IMR-90 (cell line): ENCODE data around the gene BLTP2. TPM values are rescaled to one million over a fixed set of nuclear protein-coding genes. Genes with fewer than 3 reads are reported as not detected.
A peak's percentile ranks its signal among the peaks of the same experiment; 100 is the strongest.

Source experiments
- ATAC-seq: fragments of 200-7000 bp; cut with Tn5 transposase; 2 replicates; pipeline ENCODE4 v1.9.1; 2020; ENCODE audit warnings: low read depth, mild to moderate bottlenecking, moderate library complexity
- BruUV-seq: library from RNA; stranded (reverse); fragments of 400-500 nt; replicated peaks from 2 replicates; lab custom pipeline; 2021; lab: Mats Ljungman, UMichigan
- CTCF ChIA-PET: fragments of 300-600 bp; formaldehyde crosslinking; extraction: SDS; loops from one replicate; lab custom pipeline; 2021; ENCODE audit warnings: antibody characterized with exemption; lab: Yijun Ruan, JAX
- POLR2A ChIA-PET: fragments of 300-600 bp; sonication (Branson Sonifier 250); formaldehyde crosslinking; loops from one replicate; lab custom pipeline; 2022; ENCODE audit warnings: antibody characterized with exemption; ENCODE audit not compliant: unreplicated experiment; lab: Charles Lee
- DNase-seq: peaks from one replicate; pipeline ENCODE4 v3.0.0; 2013
- H2AFZ ChIP-seq: replicated peaks from 2 replicates; pipeline ENCODE3; 2013; ENCODE audit warnings: low read length, mild to moderate bottlenecking; ENCODE audit not compliant: poor library complexity
- H2AK5ac ChIP-seq: 2 replicates; pipeline ENCODE4 v1.6.1; 2013; ENCODE audit warnings: low read depth, low read length, inconsistent platforms
- H2AK9ac ChIP-seq: replicated peaks from 2 replicates; pipeline ENCODE3; 2013; ENCODE audit warnings: mild to moderate bottlenecking, low read depth, low read length, moderate library complexity; ENCODE audit not compliant: poor library complexity
- H2BK120ac ChIP-seq: 2 replicates; pipeline ENCODE4 v1.6.1; 2013; ENCODE audit warnings: low read depth, low read length, inconsistent platforms
- H2BK15ac ChIP-seq: 3 replicates; pipeline ENCODE4 v1.6.1; 2013; ENCODE audit warnings: low read depth, low read length, inconsistent platforms
- H2BK20ac ChIP-seq: 2 replicates; pipeline ENCODE4 v1.6.1; 2013; ENCODE audit warnings: low read depth, mild to moderate bottlenecking, inconsistent platforms, low read length, moderate library complexity
- H2BK5ac ChIP-seq: 2 replicates; pipeline ENCODE4 v1.6.1; 2013; ENCODE audit warnings: mild to moderate bottlenecking, low read depth, low read length, inconsistent platforms; ENCODE audit not compliant: poor library complexity, severe bottlenecking
- H3K14ac ChIP-seq: replicated peaks from 2 replicates; pipeline ENCODE4 v1.6.1; 2013; ENCODE audit warnings: low read depth, low read length, inconsistent platforms
- H3K18ac ChIP-seq: 2 replicates; pipeline ENCODE4 v1.6.1; 2013; ENCODE audit warnings: low read depth, low read length, control low read depth
- H3K23ac ChIP-seq: 2 replicates; pipeline ENCODE4 v1.6.1; 2013; ENCODE audit warnings: low read depth, low read length, inconsistent platforms
- H3K27ac ChIP-seq: 2 replicates; pipeline ENCODE4 v1.5.1; 2013; ENCODE audit warnings: mild to moderate bottlenecking, control low read depth, low read length; ENCODE audit not compliant: insufficient read depth
- H3K27me3 ChIP-seq: 2 replicates; pipeline ENCODE4 v1.6.1; 2013; ENCODE audit warnings: low read length; ENCODE audit not compliant: control insufficient read depth, insufficient read depth
- H3K36me3 ChIP-seq: 2 replicates; pipeline ENCODE4 v1.6.1; 2013; ENCODE audit warnings: low read length, mixed read lengths; ENCODE audit not compliant: control insufficient read depth, insufficient read depth
- H3K4ac ChIP-seq: 2 replicates; pipeline ENCODE4 v1.6.1; 2013; ENCODE audit warnings: low read depth, low read length, inconsistent platforms
- H3K4me1 ChIP-seq: 2 replicates; pipeline ENCODE4 v1.6.1; 2013; ENCODE audit warnings: low read length, mixed read lengths; ENCODE audit not compliant: control insufficient read depth, insufficient read depth
- H3K4me2 ChIP-seq: 2 replicates; pipeline ENCODE4 v1.6.1; 2013; ENCODE audit warnings: low read depth, mild to moderate bottlenecking, control low read depth, low read length, moderate library complexity
- H3K4me3 ChIP-seq: 2 replicates; pipeline ENCODE4 v1.5.1; 2013; ENCODE audit warnings: low read depth, mild to moderate bottlenecking, control low read depth, low read length, moderate library complexity; ENCODE audit not compliant: insufficient read depth
- H3K56ac ChIP-seq: 2 replicates; pipeline ENCODE4 v1.6.1; 2013; ENCODE audit warnings: low read length, inconsistent platforms; ENCODE audit not compliant: insufficient read depth; ENCODE audit errors: extremely low read depth
- H3K79me1 ChIP-seq, 2 experiments: 2 replicates each; pipeline ENCODE4 v1.6.1; 2013; ENCODE audit warnings: low read length in 2 of 2, inconsistent platforms in 1 of 2, low read depth in 1 of 2
- H3K9ac ChIP-seq: 2 replicates; pipeline ENCODE4 v1.6.1; 2013; ENCODE audit warnings: low read depth, low read length, control low read depth
- H3K9me1 ChIP-seq: 2 replicates; pipeline ENCODE4 v1.6.1; 2013; ENCODE audit warnings: low read length, inconsistent platforms; ENCODE audit not compliant: insufficient read depth
- H3K9me3 ChIP-seq: 2 replicates; pipeline ENCODE4 v1.6.1; 2013; ENCODE audit warnings: low read length; ENCODE audit not compliant: control insufficient read depth, insufficient read depth
- H4K20me1 ChIP-seq: 2 replicates; pipeline ENCODE4 v1.6.1; 2013; ENCODE audit warnings: low read length, inconsistent platforms; ENCODE audit not compliant: insufficient read depth
- H4K5ac ChIP-seq: 2 replicates; pipeline ENCODE4 v1.6.1; 2013; ENCODE audit warnings: mild to moderate bottlenecking, low read depth, low read length, control low read depth
- H4K8ac ChIP-seq, 2 experiments: 2 replicates each; pipeline ENCODE4 v1.6.1; 2013; ENCODE audit warnings: low read depth in 2 of 2, low read length in 2 of 2, control low read depth in 1 of 2, inconsistent platforms in 1 of 2
- H4K91ac ChIP-seq: 2 replicates; pipeline ENCODE4 v1.6.1; 2013; ENCODE audit warnings: low read depth, low read length, inconsistent platforms; ENCODE audit not compliant: insufficient read depth
- CHD1 ChIP-seq: IDR thresholded peaks from 2 replicates; pipeline ENCODE4 v1.6.1; 2012; ENCODE audit warnings: low read depth, low read length, improper control_type of control experiment
- CTCF ChIP-seq: conservative IDR thresholded peaks from 2 replicates; pipeline ENCODE4 v1.5.1; 2012; ENCODE audit warnings: mild to moderate bottlenecking, low read depth, low read length, improper control_type of control experiment
- RCOR1 ChIP-seq: IDR thresholded peaks from 2 replicates; pipeline ENCODE4 v1.6.1; 2012; ENCODE audit warnings: mild to moderate bottlenecking, low read length, improper control_type of control experiment; ENCODE audit not compliant: insufficient replicate concordance
- WGBS, 2 experiments: methylation state at CpG; one replicate each; pipeline versions ENCODE4 v1.1.5 to v1.1.7; 2013; ENCODE audit warnings: missing lambda C conversion rate in 2 of 2; ENCODE audit not compliant: insufficient read length in 1 of 2; ENCODE audit errors: extremely low coverage in 2 of 2; 5-methylcytosine and 5-hydroxymethylcytosine counted together
- dilution Hi-C: fragments of 300-500 bp; cut with HindIII; formaldehyde crosslinking; loops from one replicate; pipeline ENCODE4 v1.14.3; 2018; ENCODE audit warnings: low sequenced_read_pairs; ENCODE audit not compliant: unreplicated experiment
- in situ Hi-C: fragments of 300-500 bp; cut with MboI; formaldehyde crosslinking; loops from 3 replicates; pipeline ENCODE4 v1.14.3; 2019; ENCODE audit warnings: low sequenced_read_pairs, inconsistent platforms, mixed read lengths
- intact Hi-C: fragments of 100-400 bp; cut with micrococcal nuclease; formaldehyde crosslinking; loops from 2 replicates; pipeline ENCODE4 v1.10.0; 2022
- polyA plus RNA-seq, 3 experiments: library from polyadenylated mRNA; depleted of rRNA; stranded (reverse); fragments of >200 nt; gene quantifications; 2 replicates each; pipeline ENCODE4 v1.2.3, GENCODE V29; 2012; ENCODE audit warnings: low replicate concordance in 1 of 3
- total RNA-seq: library from RNA; depleted of rRNA; stranded (reverse); fragments of >200 nt; gene quantifications from 2 replicates; pipeline ENCODE4 v1.2.3, GENCODE V29; 2012

The BLTP2 gene
- total and polyA plus RNA-seq, 2 of the 4 experiments (the other 2 are of a cell fraction), result 42.3 to 174 TPM

- H2AFZ ChIP-seq, result peak overlapping the region; percentile 94
- no peak overlapping the region; the same call in 1 of the 2 replicates for H4K5ac ChIP-seq
- intact Hi-C loops, result loop anchor here (2.0 kb wide), 1 partner anchor 67 kb away; the partner anchor contains the start of gene PROCA1
- peak overlapping the region; percentile 91 for H2AK9ac ChIP-seq
- H2BK15ac ChIP-seq, result no peak overlapping the region
- H3K27ac ChIP-seq, result peak overlapping the region; percentile 67
- dilution Hi-C loops, result no loop called here
- peak overlapping the region; percentile 87 for H3K4me3 ChIP-seq
- H3K4me2 ChIP-seq, result peak overlapping the region; percentile 99
- no peaks in the 10 kb centered on the region for H3K9me3 ChIP-seq
- DNase-seq (peak; percentile 55), ATAC-seq (peak; percentile 6; the same call in 1 of the 2 replicates)
- H3K14ac ChIP-seq, result peak overlapping the region; percentile 38; the same call in 1 of the 2 replicates
- BruUV-seq, result no TSS peak
- POLR2A ChIA-PET, result interaction anchor here (1.2 kb wide), 1 partner anchor 18 kb away, joined by 6 read pairs; the partner anchor contains the start of genes SDF2 and SUPT6H
- no peak overlapping the region for H2BK120ac ChIP-seq
- peak overlapping the region in 1 of 2 experiments; percentile 77; a peak in 2 of 4 replicates for H4K8ac ChIP-seq
- 0% methylated on average over 5 of the region's 18 CpGs; no CpG with 5 or more reads in 1 of the 2 experiments for WGBS, 2 experiments
- H2BK20ac ChIP-seq, result no peak overlapping the region
- CTCF ChIA-PET, result interaction anchor here (0.9 to 1.7 kb wide), 4 partner anchors 16 to 83 kb away, joined by 3 to 5 read pairs (median 4); no protein-coding TSS in a partner anchor
- H3K9ac ChIP-seq, result peak overlapping the region; percentile 94
- H3K9me1 ChIP-seq, result no peaks in the 10 kb centered on the region
- H3K4me1 ChIP-seq, result peaks cover 2% of the 10 kb centered on the region; the same call in 1 of the 2 replicates
- peak overlapping the region; percentile 72 for H3K23ac ChIP-seq
- H3K56ac ChIP-seq, result peak overlapping the region; percentile 22; the same call in 1 of the 2 replicates
- H3K4ac ChIP-seq, result peak overlapping the region; percentile 54
- H3K27me3 ChIP-seq, result no peaks in the 10 kb centered on the region
- peaks cover 35% of the 10 kb centered on the region for H3K36me3 ChIP-seq
- in situ Hi-C loops, result no loop called here
- TF ChIP-seq CHD1 (no peak), CTCF (peak; percentile 39), RCOR1 (peak; percentile 79)
- peaks cover 13% of the 10 kb centered on the region; the same call in 1 of the 2 replicates for H4K20me1 ChIP-seq
- peak overlapping the region; percentile 76 for H2AK5ac ChIP-seq
- no peak overlapping the region for H3K18ac ChIP-seq
- H3K79me1 ChIP-seq, result peaks cover 35 to 64% of the 10 kb centered on the region in 2 experiments
- H4K91ac ChIP-seq, result no peak overlapping the region; the same call in 1 of the 2 replicates
- peak overlapping the region; percentile 4 for H2BK5ac ChIP-seq
Observed at GRCh38 chr17:28643983-28644786, 773 bp downstream of the BLTP2 start.
